ENCODE data around the gene MYL12B.
A peak's percentile ranks its signal among the peaks of the same experiment; 100 is the strongest.

MYL12B gene

GRCh38 chr18:3321133-3321812 is 59.3 kb downstream of the MYL12B start:
- Histone ChIP-seq H3K23ac (ENCODE audit: low read length) (no peak overlapping the region), H3K9ac (ENCODE audit: low read length) (no peak overlapping the region), H2AK5ac (ENCODE audit: low read length) (no peak overlapping the region), H4K12ac (ENCODE audit: low read depth, low read length) (no peak overlapping the region), H2BK120ac (ENCODE audit: insufficient read depth, low read length, poor library complexity) (no peak overlapping the region), H3K27ac (ENCODE audit: low read depth, low read length) (no peak overlapping the region), H3K14ac (ENCODE audit: low read length) (no peak overlapping the region), H3K18ac (ENCODE audit: low read length) (no peak overlapping the region), H2BK5ac (ENCODE audit: low read depth, low read length, poor library complexity) (no peak overlapping the region), H3K4me2 (ENCODE audit: low read length) (no peak overlapping the region), H4K91ac (ENCODE audit: low read depth, low read length) (peak overlapping the region; percentile 20), H3K79me2 (ENCODE audit: control insufficient read depth, insufficient read depth, low read length, poor library complexity) (no peaks in the 10 kb centered on the region), H2AFZ (ENCODE audit: insufficient read depth, low read length, poor library complexity) (no peak overlapping the region), H3K9me3 (ENCODE audit: insufficient read depth, low read depth, low read length) (no peaks in the 10 kb centered on the region), H4K8ac (ENCODE audit: low read depth, low read length) (no peak overlapping the region), H3K79me1 (ENCODE audit: low read length) (peaks cover 8% of the 10 kb centered on the region), H3K36me3 (ENCODE audit: control insufficient read depth in 1 of 2, insufficient read depth in 2 of 2, low read length in 2 of 2) (peaks cover 0 to 1% of the 10 kb centered on the region in 2 experiments), H3K4me1 (ENCODE audit: control insufficient read depth in 1 of 2, insufficient read depth in 2 of 2, low read length in 2 of 2) (peaks cover 8 to 11% of the 10 kb centered on the region in 2 experiments), H3K27me3 (ENCODE audit: insufficient read depth, low read length) (no peaks in the 10 kb centered on the region), H3K4me3 (ENCODE audit: low read depth, low read length) (no peak overlapping the region), H3K4ac (ENCODE audit: low read depth, low read length) (no peak overlapping the region), H2BK12ac (ENCODE audit: low read length) (no peak overlapping the region)
- peak in 1 of 2 donors; percentile 25 for DNase-seq
- no CpG with 5 or more reads among the region's 3 CpGs for WGBS (ENCODE audit: extremely low coverage, insufficient coverage, insufficient read length)

GRCh38 chr18:3323900-3324299 is 62.0 kb downstream of the MYL12B start:
- Histone ChIP-seq H2BK12ac (ENCODE audit: low read length) (no peak overlapping the region), H3K18ac (ENCODE audit: low read length) (no peak overlapping the region), H3K79me2 (ENCODE audit: control insufficient read depth, insufficient read depth, low read length, poor library complexity) (no peaks in the 10 kb centered on the region), H3K27ac (ENCODE audit: low read depth, low read length) (no peak overlapping the region), H3K4me1 (ENCODE audit: control insufficient read depth in 1 of 2, insufficient read depth in 2 of 2, low read length in 2 of 2) (peaks cover 9 to 12% of the 10 kb centered on the region in 2 experiments), H3K9ac (ENCODE audit: low read length) (no peak overlapping the region), H3K14ac (ENCODE audit: low read length) (no peak overlapping the region), H2BK120ac (ENCODE audit: insufficient read depth, low read length, poor library complexity) (no peak overlapping the region), H3K79me1 (ENCODE audit: low read length) (peaks cover 14% of the 10 kb centered on the region), H4K91ac (ENCODE audit: low read depth, low read length) (no peak overlapping the region), H2AK5ac (ENCODE audit: low read length) (no peak overlapping the region), H3K9me3 (ENCODE audit: insufficient read depth, low read depth, low read length) (no peaks in the 10 kb centered on the region), H4K8ac (ENCODE audit: low read depth, low read length) (no peak overlapping the region), H3K36me3 (ENCODE audit: control insufficient read depth in 1 of 2, insufficient read depth in 2 of 2, low read length in 2 of 2) (no peaks in the 10 kb centered on the region), H3K23ac (ENCODE audit: low read length) (no peak overlapping the region), H4K12ac (ENCODE audit: low read depth, low read length) (no peak overlapping the region), H3K4me2 (ENCODE audit: low read length) (no peak overlapping the region), H2AFZ (ENCODE audit: insufficient read depth, low read length, poor library complexity) (no peak overlapping the region), H3K27me3 (ENCODE audit: insufficient read depth, low read length) (no peaks in the 10 kb centered on the region), H2BK5ac (ENCODE audit: low read depth, low read length, poor library complexity) (no peak overlapping the region), H3K4me3 (ENCODE audit: low read depth, low read length) (no peak overlapping the region), H3K4ac (ENCODE audit: low read depth, low read length) (no peak overlapping the region)
- WGBS (ENCODE audit: extremely low coverage, insufficient coverage, insufficient read length) = no CpG with 5 or more reads among the region's 4 CpGs
- no peak for DNase-seq
